ENCODE results near the gene SELENOV.

The SELENOV gene

DNA sequence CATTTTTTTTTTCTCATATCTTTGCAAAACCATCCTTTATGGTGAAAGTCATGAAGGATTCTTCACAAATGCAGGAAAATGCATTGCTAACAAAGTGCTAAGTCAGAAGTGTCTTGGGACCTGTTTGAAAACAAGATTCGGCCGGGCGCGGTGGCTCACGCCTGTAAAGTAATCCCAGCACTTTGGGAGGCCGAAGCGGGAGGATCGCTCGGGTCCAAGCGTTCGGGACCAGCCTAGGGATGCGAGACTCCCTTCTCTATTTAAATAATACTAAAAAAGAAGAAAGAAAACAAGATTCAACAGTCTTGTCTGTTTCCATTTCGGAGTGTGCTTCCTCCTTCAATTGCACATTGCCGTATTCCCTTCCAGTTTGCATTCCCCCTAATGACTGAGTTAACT lies 16.9 kb downstream of the SELENOV start:
- no peak for DNase-seq (ENCODE audit: low spot score)
- in situ Hi-C loops (cut with MboI; ENCODE audit: low sequenced_read_pairs, unreplicated experiment) = no loop called here
- TF ChIP-seq, protein P1, sequence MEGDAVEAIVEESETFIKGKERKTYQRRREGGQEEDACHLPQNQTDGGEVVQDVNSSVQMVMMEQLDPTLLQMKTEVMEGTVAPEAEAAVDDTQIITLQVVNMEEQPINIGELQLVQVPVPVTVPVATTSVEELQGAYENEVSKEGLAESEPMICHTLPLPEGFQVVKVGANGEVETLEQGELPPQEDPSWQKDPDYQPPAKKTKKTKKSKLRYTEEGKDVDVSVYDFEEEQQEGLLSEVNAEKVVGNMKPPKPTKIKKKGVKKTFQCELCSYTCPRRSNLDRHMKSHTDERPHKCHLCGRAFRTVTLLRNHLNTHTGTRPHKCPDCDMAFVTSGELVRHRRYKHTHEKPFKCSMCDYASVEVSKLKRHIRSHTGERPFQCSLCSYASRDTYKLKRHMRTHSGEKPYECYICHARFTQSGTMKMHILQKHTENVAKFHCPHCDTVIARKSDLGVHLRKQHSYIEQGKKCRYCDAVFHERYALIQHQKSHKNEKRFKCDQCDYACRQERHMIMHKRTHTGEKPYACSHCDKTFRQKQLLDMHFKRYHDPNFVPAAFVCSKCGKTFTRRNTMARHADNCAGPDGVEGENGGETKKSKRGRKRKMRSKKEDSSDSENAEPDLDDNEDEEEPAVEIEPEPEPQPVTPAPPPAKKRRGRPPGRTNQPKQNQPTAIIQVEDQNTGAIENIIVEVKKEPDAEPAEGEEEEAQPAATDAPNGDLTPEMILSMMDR (IDR thresholded peaks at IDR 0.05; ENCODE audit: borderline replicate concordance, control extremely low read depth, extremely low read depth, insufficient read depth, missing control alignments) = no peak

DNA sequence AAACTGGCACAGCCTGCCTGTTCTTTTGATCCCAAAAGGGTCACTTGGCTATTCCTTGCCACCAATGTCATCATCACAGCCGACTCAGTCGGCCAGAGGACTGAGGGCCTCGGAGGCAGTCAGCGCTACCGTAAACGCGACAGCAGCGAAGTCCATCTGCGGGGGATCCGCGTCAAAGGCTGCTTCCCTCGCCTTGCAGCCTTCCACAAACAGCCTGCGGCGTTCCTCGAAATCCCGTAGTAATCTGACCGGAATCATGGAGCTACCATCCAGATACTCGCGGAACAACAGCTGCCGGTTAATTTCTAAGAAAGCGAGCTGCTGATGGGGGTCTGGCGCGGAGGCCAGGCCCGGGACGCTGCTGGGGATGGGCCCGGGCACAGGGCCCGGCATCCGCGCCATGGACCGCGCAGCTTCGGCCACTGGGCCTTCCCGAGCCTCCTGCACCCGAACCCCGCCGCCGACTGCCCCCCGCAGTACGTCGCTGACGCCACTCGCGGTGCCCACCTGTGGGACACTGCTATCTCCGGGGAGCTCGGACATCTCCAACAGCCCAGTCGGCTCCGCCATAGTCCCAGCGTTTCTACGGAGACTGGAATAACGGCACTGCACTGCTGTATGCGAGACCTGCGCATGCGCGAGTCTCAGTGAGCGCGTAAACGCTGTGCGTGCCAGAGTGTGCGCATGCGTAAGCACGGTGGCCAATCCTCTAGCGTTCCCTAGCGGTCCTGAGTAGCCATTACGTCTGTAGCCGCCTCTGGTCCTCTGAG lies 17.5 kb downstream of the SELENOV start, which contains the start of gene EID2B:
Gene EID2B, minus strand, starts transcription at position 620 of the 770 bp plus-strand sequence. Its CDS starts 50 bp downstream, at position 570.
- in situ Hi-C loops (cut with MboI; ENCODE audit: low sequenced_read_pairs, unreplicated experiment) = no loop called here
- TF ChIP-seq, protein P1 (IDR thresholded peaks at IDR 0.05; ENCODE audit: borderline replicate concordance, control extremely low read depth, extremely low read depth, insufficient read depth, missing control alignments) = peak; percentile 95
- peak; percentile 97 for DNase-seq (ENCODE audit: low spot score)

DNA sequence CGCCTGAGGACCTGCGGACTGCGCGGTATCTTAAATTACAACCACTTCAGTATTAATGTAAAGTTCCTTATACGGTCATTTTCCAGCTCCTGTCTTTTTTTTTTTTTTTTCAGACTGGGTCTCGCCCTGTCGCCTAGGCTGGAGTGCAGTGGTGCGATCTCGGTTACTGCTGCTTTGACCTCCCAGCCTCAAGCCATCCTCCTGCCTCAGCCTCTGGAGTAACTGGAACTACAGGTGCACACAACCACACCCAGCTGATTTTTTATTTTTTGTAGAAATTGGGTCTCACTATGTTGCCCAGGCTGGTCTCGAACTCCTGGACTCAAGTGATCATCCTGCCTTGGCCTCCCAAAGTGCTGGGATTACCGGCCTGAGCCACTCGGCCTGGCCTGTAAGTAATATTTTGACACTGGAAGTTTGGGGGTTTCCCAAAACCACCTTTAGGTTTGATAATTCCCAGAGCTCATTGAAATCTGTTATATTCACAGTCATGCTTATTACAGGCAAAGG lies 18.1 kb downstream of the SELENOV start:
- no peak for DNase-seq (ENCODE audit: low spot score)
- in situ Hi-C loops (cut with MboI; ENCODE audit: low sequenced_read_pairs, unreplicated experiment) = no loop called here
- TF ChIP-seq, protein P1 (IDR thresholded peaks at IDR 0.05; ENCODE audit: borderline replicate concordance, control extremely low read depth, extremely low read depth, insufficient read depth, missing control alignments) = no peak

GRCh38 chr19:39533791-39534190 lies 18.9 kb downstream of the SELENOV start:
- no peak for DNase-seq (ENCODE audit: low spot score)
- TF ChIP-seq, protein P1 (IDR thresholded peaks at IDR 0.05; ENCODE audit: borderline replicate concordance, control extremely low read depth, extremely low read depth, insufficient read depth, missing control alignments) = no peak
- in situ Hi-C loops (cut with MboI; ENCODE audit: low sequenced_read_pairs, unreplicated experiment) = no loop called here

- no peak for DNase-seq (ENCODE audit: low spot score)
- in situ Hi-C loops (cut with MboI; ENCODE audit: low sequenced_read_pairs, unreplicated experiment) = no loop called here
- TF ChIP-seq, protein P1 (IDR thresholded peaks at IDR 0.05; ENCODE audit: borderline replicate concordance, control extremely low read depth, extremely low read depth, insufficient read depth, missing control alignments) = no peak
These were observed 24.2 kb downstream of the SELENOV start for GRCh38 chr19:39539165-39539517.

DNA sequence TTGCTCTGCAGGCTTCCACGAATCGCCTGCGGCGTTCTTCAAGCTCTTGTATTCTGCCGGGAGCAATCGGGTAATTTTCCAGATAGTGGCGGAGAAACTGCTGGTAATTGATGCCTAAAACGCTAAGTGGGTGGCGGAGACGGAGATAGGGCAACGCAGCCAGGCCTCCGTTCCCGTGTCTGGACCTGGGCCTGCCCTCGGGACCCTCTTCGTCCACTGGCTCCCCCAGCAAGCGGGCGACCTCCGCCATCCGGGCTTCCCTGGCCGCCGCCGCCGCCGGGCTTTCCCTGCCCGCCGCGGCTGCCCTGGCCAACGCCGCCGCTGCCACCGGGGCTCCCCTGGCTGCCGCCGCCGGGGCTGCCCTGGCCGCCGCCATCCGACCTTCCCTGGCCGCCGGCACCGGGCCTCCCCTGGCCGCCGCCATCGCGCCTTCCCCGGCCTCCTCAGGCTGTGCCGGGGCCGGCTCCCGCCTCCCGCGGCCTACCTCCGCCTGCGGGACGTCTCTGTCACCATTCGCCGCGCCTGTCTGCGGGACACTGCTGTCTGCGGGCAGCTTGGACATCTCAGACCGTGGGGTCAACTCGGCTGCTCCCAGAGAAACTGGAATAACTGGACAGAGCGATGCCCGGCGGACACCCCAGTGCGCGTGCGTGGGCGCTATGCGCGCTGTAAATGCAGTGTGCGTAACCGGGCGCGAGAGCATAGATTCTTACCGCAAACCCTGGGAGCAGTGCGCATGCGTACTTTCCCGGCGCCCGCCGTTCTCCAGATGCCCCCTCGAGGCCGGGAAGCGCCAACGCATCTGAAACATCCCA lies 24.8 kb downstream of the SELENOV start, which contains the start of gene EID2:
Gene EID2, minus strand, starts transcription at position 644 of the 815 bp plus-strand sequence. Its CDS starts 82 bp downstream, at position 562.
- peak; percentile 95 for DNase-seq (ENCODE audit: low spot score)
- in situ Hi-C loops (cut with MboI; ENCODE audit: low sequenced_read_pairs, unreplicated experiment) = no loop called here
- TF ChIP-seq, protein P1 (IDR thresholded peaks at IDR 0.05; ENCODE audit: borderline replicate concordance, control extremely low read depth, extremely low read depth, insufficient read depth, missing control alignments) = peak; percentile 84
